ENCODE results near the gene FGD5. TPM values are rescaled to one million over a fixed set of nuclear protein-coding genes. Genes with fewer than 3 reads are reported as not detected.

The FGD5 gene
- polyA plus RNA-seq, 1 of the 3 experiments (the other 2 are of a cell fraction): not detected

DNA sequence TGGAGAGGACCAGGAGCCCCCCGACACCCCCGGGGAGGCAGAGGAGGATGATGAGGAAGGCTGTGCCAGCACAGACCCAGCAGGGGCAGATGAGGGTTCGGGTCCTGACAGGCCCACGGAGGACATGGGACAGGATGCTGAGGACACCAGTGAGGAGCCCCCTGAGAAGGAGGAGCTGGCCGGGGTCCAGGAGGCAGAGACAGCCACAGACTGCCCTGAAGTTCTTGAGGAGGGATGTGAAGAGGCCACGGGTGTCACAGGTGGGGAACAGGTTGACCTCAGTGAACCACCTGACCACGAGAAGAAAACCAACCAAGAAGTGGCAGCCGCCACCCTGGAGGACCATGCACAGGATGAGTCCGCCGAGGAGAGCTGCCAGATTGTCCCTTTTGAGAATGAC is 909 bp downstream of the FGD5 start:
- TF ChIP-seq NRF1 (IDR thresholded peaks at IDR 0.05; ENCODE audit: low read depth, low read length): no peak
- DNase-seq: no peak
- H3K9ac ChIP-seq: no peak overlapping the region
- H3K4me1 ChIP-seq (ENCODE audit: control insufficient read depth in 1 of 2, insufficient read depth in 2 of 2, low read depth in 1 of 2, low read length in 1 of 2): no peaks in the 10 kb centered on the region; a peak in 1 of 4 replicates
- no peaks in the 10 kb centered on the region for H3K36me3 ChIP-seq (replicated peaks in 1 of 2; ENCODE audit: control insufficient read depth in 1 of 2, insufficient read depth in 2 of 2, low read length in 1 of 2)
- no peak overlapping the region for H3K27ac ChIP-seq (ENCODE audit: low read depth in 2 of 2, low read length in 1 of 2)
- H3K4me3 ChIP-seq (ENCODE audit: low read depth in 2 of 2, low read length in 1 of 2): no peak overlapping the region
- no peaks in the 10 kb centered on the region for H3K79me2 ChIP-seq (ENCODE audit: insufficient read depth)
- no peaks in the 10 kb centered on the region for H3K9me3 ChIP-seq
- no peak overlapping the region for H3K4me2 ChIP-seq
- no peaks in the 10 kb centered on the region for H3F3A ChIP-seq (replicated peaks; ENCODE audit: insufficient read depth)
- 41% methylated on average over 10 of the region's 10 CpGs for WGBS (ENCODE audit: low lambda C conversion rate)
- no peaks in the 10 kb centered on the region for H4K20me1 ChIP-seq (ENCODE audit: insufficient read depth)
- ChIA-PET POLR2A (no interaction called here), CTCF (no interaction called here)
- H3K27me3 ChIP-seq (ENCODE audit: insufficient read depth): peaks cover 16% of the 10 kb centered on the region; the same call in 1 of the 2 replicates
- no peak overlapping the region for H2AFZ ChIP-seq (ENCODE audit: low read depth)
- no peaks in the 10 kb centered on the region for H3K9me2 ChIP-seq

DNA sequence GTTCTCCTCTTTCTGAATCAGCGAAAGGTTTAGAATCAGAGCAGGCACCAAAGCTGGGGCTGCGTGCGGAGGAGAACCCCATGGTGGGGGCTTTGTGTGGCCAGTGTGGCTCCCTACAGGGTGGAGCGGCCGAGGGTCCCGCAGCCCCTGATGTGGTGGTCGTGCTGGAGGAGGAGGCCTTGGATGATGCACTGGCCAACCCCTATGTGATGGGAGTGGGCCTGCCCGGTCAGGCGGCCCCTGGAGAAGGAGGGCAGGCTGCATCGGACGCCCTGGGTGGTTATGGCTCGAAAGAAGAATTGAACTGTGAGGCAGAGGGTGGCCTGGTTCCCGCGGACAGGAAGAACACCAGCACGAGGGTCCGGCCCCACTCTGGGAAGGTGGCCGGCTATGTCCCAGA is 1.4 kb downstream of the FGD5 start:
- WGBS (ENCODE audit: low lambda C conversion rate): 61% methylated on average over 11 of the region's 17 CpGs
- H3K4me1 ChIP-seq (ENCODE audit: control insufficient read depth in 1 of 2, insufficient read depth in 2 of 2, low read depth in 1 of 2, low read length in 1 of 2): no peaks in the 10 kb centered on the region; a peak in 1 of 4 replicates

DNA sequence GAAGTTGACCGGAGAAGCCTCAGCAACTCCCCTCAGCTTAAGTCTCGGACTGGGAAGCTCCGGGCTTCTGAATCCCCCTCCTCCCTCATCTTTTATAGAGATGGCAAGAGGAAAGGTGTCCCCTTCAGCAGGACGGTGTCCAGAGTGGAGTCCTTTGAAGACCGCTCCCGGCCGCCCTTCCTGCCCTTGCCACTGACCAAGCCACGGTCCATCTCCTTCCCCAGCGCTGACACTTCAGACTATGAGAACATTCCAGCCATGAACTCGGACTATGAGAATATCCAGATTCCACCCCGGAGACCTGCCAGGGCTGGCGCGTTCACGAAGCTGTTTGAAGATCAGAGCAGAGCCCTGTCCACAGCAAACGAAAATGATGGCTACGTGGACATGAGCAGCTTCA is 2.4 kb downstream of the FGD5 start:
- POLR2A ChIA-PET: no interaction called here
- WGBS (ENCODE audit: low lambda C conversion rate): 69% methylated on average over 16 of the region's 16 CpGs
- H3K27me3 ChIP-seq (ENCODE audit: insufficient read depth): peaks cover 21% of the 10 kb centered on the region

More for the DNA sequence above, 1.4 kb downstream of the FGD5 start:
- Histone ChIP-seq H3K4me3 (ENCODE audit: low read depth in 2 of 2, low read length in 1 of 2) (no peak overlapping the region), H3K27me3 (ENCODE audit: insufficient read depth) (peaks cover 20% of the 10 kb centered on the region; the same call in 1 of the 2 replicates), H3K4me2 (no peak overlapping the region), H3F3A (replicated peaks; ENCODE audit: insufficient read depth) (no peaks in the 10 kb centered on the region), H4K20me1 (ENCODE audit: insufficient read depth) (no peaks in the 10 kb centered on the region), H3K79me2 (ENCODE audit: insufficient read depth) (no peaks in the 10 kb centered on the region), H3K27ac (ENCODE audit: low read depth in 2 of 2, low read length in 1 of 2) (no peak overlapping the region), H3K9ac (no peak overlapping the region), H2AFZ (ENCODE audit: low read depth) (no peak overlapping the region), H3K9me2 (no peaks in the 10 kb centered on the region), H3K9me3 (no peaks in the 10 kb centered on the region), H3K36me3 (replicated peaks in 1 of 2; ENCODE audit: control insufficient read depth in 1 of 2, insufficient read depth in 2 of 2, low read length in 1 of 2) (no peaks in the 10 kb centered on the region)
- ChIA-PET POLR2A (no interaction called here), CTCF (no interaction called here)
- no peak for TF ChIP-seq MXI1 (IDR thresholded peaks at IDR 0.05; ENCODE audit: low read depth, low read length)
- no peak for DNase-seq

More for the DNA sequence above, 2.4 kb downstream of the FGD5 start:
- Histone ChIP-seq H4K20me1 (ENCODE audit: insufficient read depth) (no peaks in the 10 kb centered on the region), H2AFZ (ENCODE audit: low read depth) (no peak overlapping the region), H3K9ac (no peak overlapping the region), H3K4me2 (no peak overlapping the region), H3K4me1 (ENCODE audit: control insufficient read depth in 1 of 2, insufficient read depth in 2 of 2, low read depth in 1 of 2, low read length in 1 of 2) (no peaks in the 10 kb centered on the region; a peak in 1 of 4 replicates), H3K27ac (ENCODE audit: low read depth in 2 of 2, low read length in 1 of 2) (no peak overlapping the region), H3K4me3 (ENCODE audit: low read depth in 2 of 2, low read length in 1 of 2) (no peak overlapping the region), H3K9me2 (no peaks in the 10 kb centered on the region), H3K79me2 (ENCODE audit: insufficient read depth) (no peaks in the 10 kb centered on the region), H3F3A (replicated peaks; ENCODE audit: insufficient read depth) (no peaks in the 10 kb centered on the region), H3K9me3 (no peaks in the 10 kb centered on the region), H3K36me3 (replicated peaks in 1 of 2; ENCODE audit: control insufficient read depth in 1 of 2, insufficient read depth in 2 of 2, low read length in 1 of 2) (no peaks in the 10 kb centered on the region)
- no peak for DNase-seq
- CTCF ChIA-PET: interaction anchor here (0.9 kb wide), 1 partner anchor 95 kb away, joined by 3 read pairs; no protein-coding TSS in a partner anchor
- TF ChIP-seq ELF1 (IDR thresholded peaks at IDR 0.05) (no peak), ZBTB33 (IDR thresholded peaks at IDR 0.05; ENCODE audit: borderline replicate concordance, low read depth) (no peak), TEAD4 (IDR thresholded peaks at IDR 0.05; ENCODE audit: borderline replicate concordance, insufficient read depth) (no peak), YY1 (IDR thresholded peaks at IDR 0.05; ENCODE audit: low read depth) (no peak)
- TF ChIP-seq, protein P1, sequence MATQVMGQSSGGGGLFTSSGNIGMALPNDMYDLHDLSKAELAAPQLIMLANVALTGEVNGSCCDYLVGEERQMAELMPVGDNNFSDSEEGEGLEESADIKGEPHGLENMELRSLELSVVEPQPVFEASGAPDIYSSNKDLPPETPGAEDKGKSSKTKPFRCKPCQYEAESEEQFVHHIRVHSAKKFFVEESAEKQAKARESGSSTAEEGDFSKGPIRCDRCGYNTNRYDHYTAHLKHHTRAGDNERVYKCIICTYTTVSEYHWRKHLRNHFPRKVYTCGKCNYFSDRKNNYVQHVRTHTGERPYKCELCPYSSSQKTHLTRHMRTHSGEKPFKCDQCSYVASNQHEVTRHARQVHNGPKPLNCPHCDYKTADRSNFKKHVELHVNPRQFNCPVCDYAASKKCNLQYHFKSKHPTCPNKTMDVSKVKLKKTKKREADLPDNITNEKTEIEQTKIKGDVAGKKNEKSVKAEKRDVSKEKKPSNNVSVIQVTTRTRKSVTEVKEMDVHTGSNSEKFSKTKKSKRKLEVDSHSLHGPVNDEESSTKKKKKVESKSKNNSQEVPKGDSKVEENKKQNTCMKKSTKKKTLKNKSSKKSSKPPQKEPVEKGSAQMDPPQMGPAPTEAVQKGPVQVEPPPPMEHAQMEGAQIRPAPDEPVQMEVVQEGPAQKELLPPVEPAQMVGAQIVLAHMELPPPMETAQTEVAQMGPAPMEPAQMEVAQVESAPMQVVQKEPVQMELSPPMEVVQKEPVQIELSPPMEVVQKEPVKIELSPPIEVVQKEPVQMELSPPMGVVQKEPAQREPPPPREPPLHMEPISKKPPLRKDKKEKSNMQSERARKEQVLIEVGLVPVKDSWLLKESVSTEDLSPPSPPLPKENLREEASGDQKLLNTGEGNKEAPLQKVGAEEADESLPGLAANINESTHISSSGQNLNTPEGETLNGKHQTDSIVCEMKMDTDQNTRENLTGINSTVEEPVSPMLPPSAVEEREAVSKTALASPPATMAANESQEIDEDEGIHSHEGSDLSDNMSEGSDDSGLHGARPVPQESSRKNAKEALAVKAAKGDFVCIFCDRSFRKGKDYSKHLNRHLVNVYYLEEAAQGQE (IDR thresholded peaks at IDR 0.05; ENCODE audit: low read depth, low read length): no peak

Data from SK-N-SH (cell line).